GOT3 (cell line): Measurements from ENCODE around the gene SNAPC2.

Source experiments
- DNase-seq: peaks from one replicate; lab custom pipeline; 2025; ENCODE audit warnings: mixed read lengths; lab: John Stamatoyannopoulos, UW

SNAPC2 gene, protein sequence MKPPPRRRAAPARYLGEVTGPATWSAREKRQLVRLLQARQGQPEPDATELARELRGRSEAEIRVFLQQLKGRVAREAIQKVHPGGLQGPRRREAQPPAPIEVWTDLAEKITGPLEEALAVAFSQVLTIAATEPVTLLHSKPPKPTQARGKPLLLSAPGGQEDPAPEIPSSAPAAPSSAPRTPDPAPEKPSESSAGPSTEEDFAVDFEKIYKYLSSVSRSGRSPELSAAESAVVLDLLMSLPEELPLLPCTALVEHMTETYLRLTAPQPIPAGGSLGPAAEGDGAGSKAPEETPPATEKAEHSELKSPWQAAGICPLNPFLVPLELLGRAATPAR

DNA sequence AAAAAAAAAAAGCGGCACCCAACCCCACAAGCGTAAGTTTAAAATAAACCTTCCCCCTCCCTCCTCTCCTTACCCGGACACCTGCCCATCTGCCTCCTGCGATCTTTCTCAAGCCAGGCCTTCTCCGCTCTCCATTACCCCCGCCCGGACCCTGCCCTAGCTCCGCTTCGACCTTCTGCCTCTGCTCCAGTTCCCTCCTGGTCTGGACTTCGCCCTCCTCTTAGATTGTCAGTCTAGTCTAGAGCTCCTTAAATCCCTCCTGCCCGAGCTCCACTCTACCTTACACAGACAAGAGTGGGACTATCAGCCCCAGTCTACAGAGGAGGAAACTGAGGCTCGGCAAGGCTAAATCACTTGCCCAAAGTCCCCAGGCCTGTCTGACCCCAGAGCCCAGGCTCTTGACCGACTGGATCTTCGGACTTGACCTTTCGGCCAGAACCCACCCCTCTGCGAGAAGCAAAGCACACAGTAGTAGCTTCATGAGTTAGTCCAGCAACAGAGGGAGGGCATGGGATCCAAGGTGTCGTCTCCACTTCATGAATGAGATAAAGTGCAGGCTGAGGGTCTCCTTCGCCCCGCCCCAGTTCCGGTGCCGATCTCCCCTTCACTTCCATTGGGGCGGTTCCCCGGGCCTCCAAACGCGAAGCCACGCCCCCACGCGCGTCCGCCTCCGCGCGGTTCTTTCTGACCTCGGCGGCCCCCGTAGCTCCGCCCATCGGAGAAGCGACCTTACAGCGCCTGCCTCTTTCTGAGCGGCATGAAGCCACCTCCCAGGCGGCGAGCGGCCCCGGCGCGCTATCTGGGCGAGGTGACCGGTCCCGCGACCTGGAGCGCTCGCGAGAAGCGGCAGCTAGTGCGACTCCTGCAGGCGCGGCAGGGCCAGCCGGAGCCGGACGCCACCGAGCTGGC lies at the start of gene SNAPC2:
SNAPC2 (plus strand) TSS at position 729 of the 909 bp plus-strand sequence; CDS start at position 758, 29 bp downstream.
- peak; percentile 89 for DNase-seq

- peak; percentile 21 for DNase-seq
Measured at GRCh38 chr19:7870571-7871436, 49.3 kb upstream of the SNAPC2 start.

- DNase-seq = peak; percentile 56
Measured at GRCh38 chr19:7871437-7872305, 48.5 kb upstream of the SNAPC2 start.

- no peak for DNase-seq
Measured at GRCh38 chr19:7872306-7873204, 47.6 kb upstream of the SNAPC2 start.

DNA sequence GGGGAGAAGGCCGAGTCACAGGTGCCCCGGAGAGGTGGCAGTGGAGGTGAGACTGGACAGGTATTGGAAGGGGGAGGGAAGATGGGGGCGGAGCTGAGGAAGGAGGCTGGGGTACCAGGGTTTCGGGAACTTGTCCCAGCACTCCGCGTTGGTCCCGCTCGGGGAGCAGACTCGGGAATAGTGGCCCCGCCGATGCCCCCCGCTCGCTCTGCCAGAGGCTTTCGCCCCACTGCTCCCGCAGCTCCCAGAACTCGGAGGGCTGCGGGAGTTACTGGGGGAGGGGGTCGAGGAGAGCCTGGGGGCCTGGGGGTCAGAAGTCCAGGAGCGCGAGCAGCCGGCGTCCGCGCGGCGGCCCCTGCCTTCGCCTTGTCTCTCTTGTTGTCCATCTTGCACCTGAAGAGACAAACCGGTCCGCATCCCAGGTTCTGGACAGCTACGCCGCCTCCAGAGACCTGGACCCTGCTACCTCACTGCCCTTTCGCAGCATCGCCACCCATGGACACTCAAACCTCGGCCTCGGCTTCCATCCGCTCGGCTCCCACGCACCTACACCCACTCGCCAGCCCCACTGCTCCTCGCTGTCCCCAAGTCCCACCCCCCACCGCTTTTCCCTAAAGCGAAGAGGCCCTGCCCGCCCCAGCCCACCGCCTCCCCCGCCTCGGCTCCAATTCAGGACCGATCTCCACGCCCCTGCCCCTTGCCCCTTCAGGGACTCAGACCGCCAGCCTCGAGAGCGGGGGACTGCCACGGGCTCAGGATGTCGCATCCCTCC lies 46.6 kb upstream of the SNAPC2 start:
- DNase-seq = no peak

- DNase-seq = no peak
Measured at GRCh38 chr19:7874076-7874896, 45.9 kb upstream of the SNAPC2 start, which contains the start of gene PRR36. TSS of gene PRR36 (minus strand) at chr19:7874390. CDS start at chr19:7873689, 701 bp downstream.

GRCh38 chr19:7874897-7875273 lies 45.3 kb upstream of the SNAPC2 start:
- no peak for DNase-seq

- no peak for DNase-seq
Measured at GRCh38 chr19:7877249-7877836, 42.8 kb upstream of the SNAPC2 start.

DNA sequence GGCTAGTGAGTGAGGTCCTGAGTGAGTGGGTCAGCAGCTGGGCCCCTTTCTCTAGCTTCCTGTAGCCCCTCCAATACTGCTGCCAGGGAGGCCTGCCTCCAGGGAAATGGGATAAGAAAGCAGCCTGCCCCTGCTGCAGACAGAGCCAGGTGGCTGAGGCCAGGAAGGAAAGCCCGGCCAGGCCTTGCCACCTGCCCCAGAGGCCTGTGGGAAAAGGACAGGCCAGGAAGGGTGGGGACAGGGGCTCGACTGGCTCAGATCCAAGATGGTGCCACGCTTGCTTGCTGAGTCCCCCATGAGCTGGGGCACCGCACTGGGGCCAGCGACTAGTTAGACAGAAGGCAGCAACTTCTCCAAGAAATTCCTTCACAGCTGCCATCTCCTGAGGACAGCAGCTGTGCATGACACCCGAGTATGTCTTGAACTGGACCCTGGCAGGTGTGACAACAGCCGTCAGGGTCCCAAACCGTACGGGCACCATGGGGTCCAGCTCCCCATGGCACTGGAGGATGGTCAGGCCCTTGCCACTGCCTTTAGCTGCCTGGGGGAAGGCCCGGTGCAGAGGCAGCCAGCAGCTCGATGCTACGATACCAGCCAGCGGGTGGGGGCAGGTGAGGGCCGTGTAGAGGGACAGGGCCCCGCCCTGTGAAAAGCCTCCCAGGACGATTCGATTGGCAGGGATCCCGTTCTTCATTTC lies 40.9 kb upstream of the SNAPC2 start:
- no peak for DNase-seq

DNA sequence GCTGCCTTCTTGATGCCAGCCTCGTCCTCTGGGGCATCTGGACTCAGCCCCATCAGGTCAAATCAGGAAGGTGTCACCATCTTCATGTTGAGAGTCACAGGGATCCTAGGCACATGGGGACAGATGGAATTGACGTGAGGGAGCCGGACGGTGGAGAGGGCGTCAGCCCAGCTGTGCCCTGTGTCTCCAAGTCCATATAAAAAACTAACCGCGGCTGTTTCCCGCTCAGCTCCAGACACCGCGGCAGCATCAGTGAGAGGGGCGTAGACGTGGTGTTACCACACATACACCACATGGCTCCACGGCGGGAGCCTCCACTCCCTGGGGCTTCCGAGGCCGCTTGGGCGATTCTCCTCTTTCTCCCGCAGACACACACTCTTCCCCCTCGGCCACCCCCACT lies 40.3 kb upstream of the SNAPC2 start:
- DNase-seq = no peak

DNA sequence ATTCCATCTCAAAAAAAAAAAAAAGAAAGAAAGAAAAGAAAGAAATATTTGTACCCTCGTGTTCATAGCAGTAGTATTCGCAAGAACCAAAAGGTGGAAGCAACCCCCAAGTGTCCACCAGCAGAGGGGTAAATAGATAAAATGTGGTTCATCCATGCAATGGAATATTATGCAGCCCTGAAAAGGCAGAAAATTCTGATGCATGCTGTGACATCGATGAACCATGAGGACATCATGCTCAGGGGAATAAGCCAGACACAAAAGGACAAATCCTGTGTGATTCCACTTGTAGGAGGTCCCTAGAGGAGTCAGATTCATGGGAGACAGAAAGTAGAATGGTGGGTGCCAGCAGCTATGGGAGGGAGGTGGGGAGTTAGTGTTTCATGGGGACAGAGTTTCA lies 38.2 kb upstream of the SNAPC2 start:
- no peak for DNase-seq

- DNase-seq = no peak
Measured at GRCh38 chr19:7883105-7883504, 37.0 kb upstream of the SNAPC2 start.

DNA sequence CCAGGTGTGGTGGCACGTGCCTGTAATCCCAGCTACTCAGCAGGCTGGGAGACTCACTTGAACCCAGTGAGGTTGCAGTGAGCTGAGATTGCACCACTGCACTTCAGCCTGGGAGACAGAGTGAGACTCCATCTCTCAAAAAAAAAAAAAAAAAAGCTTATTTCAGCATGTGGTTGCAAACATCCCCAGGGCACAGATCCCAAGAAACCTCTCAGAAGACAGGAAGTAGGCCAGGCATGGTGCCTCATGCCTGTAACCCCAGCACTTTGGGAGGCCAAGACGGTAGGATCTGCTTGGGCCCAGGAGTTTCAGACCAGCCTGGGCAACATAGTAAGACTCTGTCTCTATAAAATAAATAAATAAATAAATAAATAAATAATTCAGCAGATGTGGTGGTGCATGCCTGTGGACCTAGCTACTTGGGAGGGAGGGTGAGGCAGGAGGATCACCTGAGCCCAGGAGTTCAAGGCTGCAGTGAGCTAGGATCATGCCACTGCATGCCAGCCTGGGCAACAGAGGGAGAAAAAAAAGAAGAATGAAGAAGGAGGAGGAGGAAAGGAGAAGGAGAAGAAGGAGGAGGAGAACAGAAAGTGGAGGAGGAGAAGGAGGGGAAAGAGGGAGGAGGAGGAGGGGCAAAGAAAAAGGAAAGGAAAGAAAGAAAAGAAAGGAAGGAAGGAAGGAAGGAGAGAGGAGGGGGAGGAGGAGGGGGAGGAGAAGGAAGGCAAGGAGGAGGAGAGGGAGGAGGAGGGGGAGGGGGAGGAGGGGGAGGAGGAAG lies 36.2 kb upstream of the SNAPC2 start:
- DNase-seq = no peak

GRCh38 chr19:7885818-7886217 lies 34.3 kb upstream of the SNAPC2 start:
- DNase-seq = no peak

- no peak for DNase-seq
Measured at GRCh38 chr19:7887408-7888144, 32.6 kb upstream of the SNAPC2 start.
